ENCODE measurements around the gene GLOD4.

The GLOD4 gene

DNA sequence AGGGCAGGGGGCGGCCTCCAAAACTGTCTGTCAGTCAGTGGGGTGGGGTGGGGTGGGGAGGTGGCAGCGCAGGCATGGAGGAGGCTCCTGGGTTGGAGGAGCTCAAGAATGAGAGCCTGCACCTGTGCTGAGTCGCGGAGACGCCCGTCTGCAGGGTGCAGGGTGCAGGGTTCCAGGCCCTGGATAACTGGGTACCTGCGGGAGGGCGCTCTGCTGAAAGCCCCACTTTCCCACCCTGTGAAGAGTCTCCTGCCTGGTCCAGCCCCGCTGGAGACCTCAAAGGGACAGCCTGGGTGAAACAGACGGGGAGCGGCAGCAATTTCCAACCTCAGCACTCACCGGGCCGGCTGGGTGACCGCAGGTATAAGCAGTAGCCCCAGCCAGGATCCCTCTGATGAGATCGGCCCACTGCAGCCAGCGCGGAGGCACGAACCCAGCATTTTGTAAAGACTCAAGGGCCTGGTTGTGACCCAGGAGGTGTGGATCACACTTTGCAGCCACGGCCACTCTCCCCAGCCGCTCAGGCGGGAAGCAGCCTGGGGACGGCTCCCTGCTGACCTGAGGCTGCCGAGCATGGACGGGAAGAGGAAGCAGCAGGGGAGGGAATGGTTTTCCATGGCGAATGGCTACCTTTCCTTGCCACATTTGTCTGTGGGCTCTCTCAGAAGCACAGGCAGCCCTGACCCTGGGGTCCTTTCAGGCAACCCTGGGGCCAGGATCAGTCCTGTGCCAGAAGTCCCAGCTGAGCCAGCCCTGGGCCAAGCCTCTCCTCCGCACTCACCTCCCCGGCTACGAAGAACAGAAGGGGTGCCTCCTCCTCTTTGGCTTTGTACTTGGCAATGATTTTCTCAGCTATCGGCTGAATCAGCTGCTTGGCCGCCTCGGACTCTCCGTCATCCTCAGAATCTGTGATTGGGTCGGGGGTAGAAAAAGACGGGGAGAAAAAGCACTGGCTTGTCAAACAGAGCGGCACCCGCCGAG, 21.1 kb upstream of the GLOD4 start:
- in situ Hi-C loops (cut with HindIII; ENCODE audit: low sequenced_read_pairs), result no loop called here

DNA sequence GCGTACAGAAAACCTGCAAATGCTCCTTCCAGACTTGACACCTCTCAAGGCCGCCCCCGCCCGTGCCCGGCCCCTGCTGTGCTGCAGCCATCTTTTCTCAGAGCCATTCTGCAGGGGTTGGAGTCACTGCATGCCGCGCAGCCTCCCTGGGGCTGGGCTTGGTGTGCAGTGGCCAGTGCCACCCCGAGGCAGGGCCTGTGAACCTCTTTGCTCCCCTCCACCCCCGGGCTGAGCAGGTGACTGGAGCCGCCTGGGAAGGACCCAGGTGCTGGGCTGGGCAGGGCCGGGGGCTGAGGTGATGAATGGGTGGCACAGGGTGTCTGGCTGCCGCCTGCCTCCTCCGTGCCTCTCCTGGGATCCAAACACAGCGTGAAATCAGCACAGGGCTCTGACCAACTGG, 20.4 kb upstream of the GLOD4 start:
- in situ Hi-C loops (cut with HindIII; ENCODE audit: low sequenced_read_pairs), result no loop called here

DNA sequence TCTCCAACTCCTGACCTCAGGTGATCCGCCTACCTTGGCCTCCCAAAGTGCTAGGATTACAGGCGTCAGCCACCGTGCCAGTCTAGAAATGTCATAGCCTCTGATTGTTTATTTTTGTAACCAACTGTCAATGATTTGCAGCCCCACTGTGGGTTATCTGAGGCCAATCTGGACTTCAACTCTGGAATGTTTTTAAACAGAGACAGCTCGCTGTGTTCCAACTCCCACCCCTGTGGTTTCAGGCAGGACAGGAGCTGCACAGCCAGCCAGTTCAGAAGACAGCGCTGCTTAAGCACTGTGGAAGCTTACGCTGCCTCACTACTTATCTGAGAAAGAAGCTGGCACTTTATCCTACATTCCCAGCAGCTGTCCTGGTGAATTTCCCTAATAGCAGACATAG, 19.6 kb upstream of the GLOD4 start:
- in situ Hi-C loops (cut with HindIII; ENCODE audit: low sequenced_read_pairs), result no loop called here

DNA sequence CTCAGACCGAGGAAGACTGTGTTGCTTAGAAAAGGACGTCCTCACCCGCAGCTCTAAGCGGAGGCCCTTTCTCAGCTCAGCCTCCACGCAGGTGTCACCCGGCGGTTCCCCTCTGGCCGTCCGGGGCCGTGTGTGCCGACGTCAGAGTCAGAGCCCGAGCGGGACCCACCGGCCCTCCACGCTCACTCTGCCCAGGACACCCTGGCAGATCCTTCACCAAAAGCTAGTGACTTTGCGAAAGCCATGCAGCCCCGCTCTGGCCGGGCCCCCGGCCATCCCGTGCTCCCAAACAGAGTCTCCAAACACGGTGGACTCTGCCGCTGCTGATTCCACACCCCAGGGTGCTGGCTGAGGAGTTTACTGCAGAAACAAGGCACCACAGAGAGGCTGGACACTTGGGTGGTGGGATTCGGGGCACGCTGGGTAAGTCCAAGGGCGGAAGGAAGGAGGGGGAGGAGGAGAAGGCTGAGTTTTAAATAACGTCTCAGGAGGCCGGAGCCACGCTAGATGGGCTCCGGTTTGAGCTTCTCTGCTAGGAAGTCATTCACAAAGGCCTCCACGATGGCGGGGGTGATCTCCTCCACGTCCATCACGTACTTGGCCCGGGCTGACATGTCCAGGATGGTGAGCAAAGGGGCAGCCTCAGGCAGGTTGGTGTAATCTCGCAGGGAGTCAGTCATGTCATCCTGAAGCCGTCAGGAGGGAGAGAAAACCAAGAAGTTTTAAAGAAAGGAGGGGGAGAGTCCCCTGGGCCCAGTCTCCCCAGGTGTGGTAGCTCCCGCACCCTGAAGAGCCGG, 18.6 kb upstream of the GLOD4 start:
- in situ Hi-C loops (cut with HindIII; ENCODE audit: low sequenced_read_pairs), result no loop called here

DNA sequence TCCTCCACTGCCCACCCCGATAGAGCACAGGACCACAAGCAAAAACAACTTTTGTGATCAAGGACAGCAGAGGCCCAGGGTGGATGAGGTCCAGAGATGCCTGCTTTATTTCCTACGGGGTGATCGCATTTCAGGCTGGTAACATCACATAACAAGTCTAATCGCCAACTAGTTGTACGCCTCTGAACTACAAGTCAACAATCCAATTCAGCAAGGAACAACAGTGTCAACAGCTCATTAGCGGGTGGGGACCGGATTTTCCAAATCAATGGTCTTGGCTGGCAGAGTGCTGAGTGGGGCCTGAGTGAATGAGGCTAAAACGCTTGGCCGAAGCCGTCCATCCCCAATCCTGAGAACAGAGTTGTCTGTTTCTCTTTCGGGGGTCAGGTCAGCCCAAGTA, 17.2 kb upstream of the GLOD4 start:
- in situ Hi-C loops (cut with HindIII; ENCODE audit: low sequenced_read_pairs), result loop anchor here (25.0 kb wide), 1 partner anchor 188 kb away; the partner anchor contains the start of genes NXN and TIMM22

DNA sequence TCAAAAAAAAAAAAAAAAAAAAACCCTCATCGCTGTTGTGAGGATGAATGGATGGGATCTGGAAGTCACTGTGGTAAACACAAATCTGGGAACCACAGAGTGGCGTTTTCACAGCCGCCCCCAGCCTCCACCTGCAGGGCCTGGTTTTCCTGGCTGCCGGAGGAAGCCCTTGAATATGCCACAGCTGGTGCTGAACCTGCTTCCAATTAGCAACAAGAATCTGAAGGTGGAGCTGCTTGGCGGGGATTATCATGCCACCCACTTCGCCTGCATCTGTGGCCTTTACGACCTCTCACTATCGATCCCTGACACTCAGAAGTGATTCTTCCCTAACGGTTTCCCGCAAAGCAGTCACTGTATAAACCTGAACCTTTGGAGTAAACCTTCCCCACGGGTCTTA, 16.2 kb upstream of the GLOD4 start:
- in situ Hi-C loops (cut with HindIII; ENCODE audit: low sequenced_read_pairs), result loop anchor here (25.0 kb wide), 1 partner anchor 189 kb away; the partner anchor contains the start of genes NXN and TIMM22

DNA sequence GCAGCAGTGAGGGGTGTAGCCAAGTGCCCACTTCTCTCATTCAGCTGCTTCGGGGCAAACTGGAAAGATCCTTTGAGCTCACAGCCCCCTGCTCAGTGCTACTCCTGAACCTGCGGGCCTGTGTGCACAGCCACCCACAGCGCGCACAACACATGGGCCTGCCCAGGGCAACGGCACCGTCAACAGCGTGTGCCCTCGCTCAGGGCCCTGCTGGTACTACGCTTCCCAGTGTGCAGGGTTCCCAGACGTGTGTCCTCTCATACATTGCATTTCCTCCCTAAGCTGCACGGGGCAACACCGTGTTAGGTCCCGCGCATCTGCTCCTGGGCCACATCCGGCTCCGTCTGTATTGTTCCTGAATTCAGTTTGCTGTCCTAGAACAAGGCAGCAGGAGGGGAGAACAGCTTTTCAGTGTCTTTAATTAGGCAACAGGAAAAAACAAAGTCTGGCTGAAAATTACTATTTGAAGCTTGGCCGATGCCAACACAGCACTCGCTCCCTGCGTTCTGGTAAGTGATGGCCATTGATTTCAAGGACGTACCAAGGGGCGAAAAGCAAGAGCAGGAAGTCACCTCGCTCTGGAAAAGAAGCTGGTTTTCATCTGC, 15.3 kb upstream of the GLOD4 start:
- in situ Hi-C loops (cut with HindIII; ENCODE audit: low sequenced_read_pairs), result loop anchor here (25.0 kb wide), 1 partner anchor 190 kb away; the partner anchor contains the start of genes NXN and TIMM22

DNA sequence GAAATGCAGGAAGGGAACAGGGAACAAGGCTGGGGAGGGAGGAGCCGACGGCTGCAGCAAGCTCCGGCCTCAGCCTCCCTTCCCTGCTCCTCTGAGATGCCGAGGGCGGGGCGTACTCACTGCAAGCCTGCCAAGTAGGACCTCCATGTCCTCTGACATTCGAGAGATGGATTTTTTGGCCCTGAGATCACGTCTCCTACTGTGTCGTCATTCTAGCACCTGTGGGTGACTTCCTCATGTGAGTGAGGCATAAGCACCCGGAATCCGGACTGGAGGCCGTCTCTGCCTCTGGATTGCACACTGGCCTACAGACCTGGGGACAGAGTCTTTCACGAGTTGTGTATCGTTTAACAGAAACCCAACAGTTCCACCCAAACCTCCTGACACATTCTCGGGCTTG, 14.5 kb upstream of the GLOD4 start:
- in situ Hi-C loops (cut with HindIII; ENCODE audit: low sequenced_read_pairs), result loop anchor here (25.0 kb wide), 1 partner anchor 191 kb away; the partner anchor contains the start of genes NXN and TIMM22

DNA sequence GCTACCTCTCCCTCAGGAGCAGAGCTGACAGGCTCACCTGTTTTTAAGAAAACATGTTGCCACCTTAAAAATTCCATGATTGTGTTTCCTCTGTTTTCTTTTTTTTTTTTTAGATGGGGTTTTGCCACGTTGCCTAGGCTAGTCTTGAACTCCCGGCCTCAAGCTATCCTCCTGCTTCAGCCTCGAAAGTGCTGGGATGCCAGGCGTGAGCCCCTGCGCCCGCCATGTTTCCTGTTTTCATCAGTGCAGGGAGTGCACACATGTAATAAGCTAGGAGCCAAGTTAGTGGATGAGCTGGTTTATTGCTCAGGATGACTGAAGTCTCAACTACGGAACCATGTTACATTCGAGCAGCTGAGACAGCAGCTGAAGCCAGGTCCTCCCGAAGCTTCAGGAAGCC, 13.6 kb upstream of the GLOD4 start:
- in situ Hi-C loops (cut with HindIII; ENCODE audit: low sequenced_read_pairs), result loop anchor here (25.0 kb wide), 1 partner anchor 192 kb away; the partner anchor contains the start of genes NXN and TIMM22

DNA sequence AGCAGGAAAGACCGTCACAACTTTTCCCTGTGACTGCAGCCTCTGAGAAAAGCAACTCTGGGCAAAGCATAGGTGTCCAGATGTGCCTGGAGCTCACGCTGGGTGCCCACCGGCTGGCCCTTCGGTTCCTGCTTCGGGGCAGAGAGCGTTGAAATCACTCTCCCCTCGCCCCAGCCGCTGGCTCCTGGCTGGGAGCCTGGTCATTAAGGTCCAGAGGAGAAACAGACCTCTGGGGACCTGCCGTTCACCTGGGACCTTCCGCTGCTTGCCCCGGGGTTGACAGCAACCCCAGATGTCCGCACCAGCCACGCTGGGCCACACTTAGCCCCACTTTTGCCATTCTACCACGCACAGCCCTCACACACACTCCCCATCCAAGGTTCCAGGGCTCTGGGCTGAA, 13.2 kb upstream of the GLOD4 start:
- in situ Hi-C loops (cut with HindIII; ENCODE audit: low sequenced_read_pairs), result loop anchor here (25.0 kb wide), 1 partner anchor 192 kb away; the partner anchor contains the start of genes NXN and TIMM22

DNA sequence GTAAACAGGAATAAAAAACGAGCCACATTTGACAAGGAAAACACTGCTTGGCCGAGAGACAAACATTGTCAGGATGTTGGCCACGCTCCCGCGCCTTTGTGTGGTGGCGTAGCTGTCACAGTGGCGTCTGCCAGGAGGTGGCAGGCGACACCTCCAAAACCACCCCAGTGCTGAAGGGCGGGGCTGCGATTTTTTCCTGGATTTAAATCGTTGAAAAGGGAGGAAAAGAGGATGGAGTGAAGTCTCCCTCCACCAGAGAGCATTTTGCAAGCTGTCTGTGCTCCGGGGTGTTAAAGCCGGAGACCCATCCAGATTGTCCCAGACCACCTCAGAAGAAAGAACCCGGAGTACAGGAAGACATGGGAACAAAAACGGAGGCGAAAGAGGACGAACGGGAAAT, 12.8 kb upstream of the GLOD4 start:
- in situ Hi-C loops (cut with HindIII; ENCODE audit: low sequenced_read_pairs), result loop anchor here (25.0 kb wide), 1 partner anchor 192 kb away; the partner anchor contains the start of genes NXN and TIMM22

DNA sequence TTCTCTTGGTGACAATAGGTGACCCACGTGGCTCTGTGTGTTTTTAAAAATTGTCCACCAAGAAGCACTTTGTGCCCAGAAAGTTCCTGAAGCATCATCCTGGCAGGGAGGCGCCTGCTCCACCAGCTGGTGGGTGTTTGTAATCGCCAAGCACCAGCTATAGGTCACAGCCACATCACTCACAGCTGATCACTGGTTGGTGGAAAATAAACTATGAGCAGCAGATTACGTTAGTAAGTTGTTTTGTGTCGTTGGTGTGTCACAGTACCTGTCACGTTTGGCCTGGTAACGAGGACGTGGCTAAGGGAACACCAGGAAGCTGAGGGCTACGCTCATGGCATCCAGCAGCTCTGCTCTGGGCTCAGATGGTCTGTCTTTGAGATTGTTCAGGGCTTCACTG, 10.2 kb upstream of the GLOD4 start:
- in situ Hi-C loops (cut with HindIII; ENCODE audit: low sequenced_read_pairs), result loop anchor here (25.0 kb wide), 1 partner anchor 195 kb away; the partner anchor contains the start of genes NXN and TIMM22

DNA sequence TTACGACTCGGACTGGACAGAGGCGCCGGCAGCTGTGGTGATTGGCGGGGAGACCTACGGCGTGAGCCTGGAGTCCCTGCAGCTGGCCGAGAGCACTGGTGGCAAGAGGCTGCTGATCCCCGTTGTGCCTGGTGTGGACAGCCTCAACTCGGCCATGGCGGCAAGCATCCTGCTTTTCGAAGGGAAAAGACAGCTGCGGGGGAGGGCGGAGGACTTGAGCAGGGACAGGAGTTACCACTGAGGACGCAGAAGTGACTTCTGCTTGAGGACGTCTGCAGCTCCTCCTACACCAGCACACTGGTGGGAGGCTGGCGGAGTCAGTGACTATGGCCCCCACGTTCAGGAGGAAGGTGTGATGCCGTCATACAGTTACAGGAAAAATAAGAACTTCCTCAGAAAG, 9.7 kb upstream of the GLOD4 start:
- in situ Hi-C loops (cut with HindIII; ENCODE audit: low sequenced_read_pairs), result loop anchor here (25.0 kb wide), 1 partner anchor 195 kb away; the partner anchor contains the start of genes NXN and TIMM22

DNA sequence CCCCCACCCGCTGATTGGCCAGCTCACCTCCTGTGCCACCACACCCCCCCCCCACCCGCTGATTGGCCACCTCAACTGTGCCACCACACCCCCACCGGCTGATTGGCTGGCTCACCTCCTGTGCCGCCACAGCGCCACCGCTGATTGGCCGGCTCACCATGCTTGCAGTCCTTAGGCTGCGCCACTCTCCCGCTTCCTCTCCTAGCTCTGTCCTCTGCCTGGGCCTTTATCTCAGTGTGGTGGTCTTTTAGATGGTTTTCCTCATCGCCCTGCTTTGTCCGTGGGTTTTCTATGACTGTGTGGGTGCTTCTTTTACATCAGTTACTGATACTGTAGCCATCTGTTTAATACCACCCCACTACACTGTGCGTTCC, 8.8 kb upstream of the GLOD4 start:
- in situ Hi-C loops (cut with HindIII; ENCODE audit: low sequenced_read_pairs), result loop anchor here (25.0 kb wide), 1 partner anchor 196 kb away; the partner anchor contains the start of genes NXN and TIMM22

DNA sequence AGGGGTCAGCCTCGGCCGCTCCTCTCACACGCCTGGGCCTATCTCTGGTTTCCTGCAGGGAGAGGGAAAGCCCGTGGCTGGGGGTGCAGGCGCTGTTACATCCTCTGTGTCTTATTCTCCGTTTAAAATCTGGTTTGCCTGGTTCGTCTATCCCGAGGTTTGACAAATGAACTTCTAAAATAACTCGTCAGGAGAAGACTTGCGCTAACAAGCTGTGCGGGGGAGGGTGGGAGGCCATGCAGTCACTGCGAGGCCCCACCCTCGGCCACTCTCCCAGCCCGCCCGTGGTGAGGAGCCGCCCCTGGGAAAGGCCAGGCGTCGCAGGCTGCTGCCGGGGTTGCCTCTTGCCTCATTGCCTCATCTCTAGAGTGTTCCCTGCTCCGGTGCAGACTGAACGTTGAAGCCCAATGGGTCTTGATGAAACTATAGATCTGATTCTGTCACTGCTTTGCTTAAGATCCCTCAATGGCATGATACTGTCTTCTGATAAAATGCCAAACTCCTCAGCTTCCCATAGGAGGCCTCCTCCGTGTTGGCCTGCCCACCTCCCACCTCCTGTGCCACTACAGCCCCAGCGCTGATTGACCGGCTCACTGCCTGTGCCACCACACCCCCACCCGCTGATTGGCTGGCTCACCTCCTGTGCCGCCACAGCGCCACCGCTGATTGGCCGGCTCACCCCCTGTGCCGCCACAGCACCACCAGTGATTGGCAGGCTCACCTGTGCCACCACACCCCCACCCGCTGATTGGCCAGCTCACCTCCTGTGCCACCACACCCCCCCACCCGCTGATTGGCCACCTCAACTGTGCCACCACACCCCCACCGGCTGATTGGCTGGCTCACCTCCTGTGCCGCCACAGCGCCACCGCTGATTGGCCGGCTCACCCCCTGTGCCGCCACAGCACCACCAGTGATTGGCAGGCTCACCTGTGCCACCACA, 8.1 kb upstream of the GLOD4 start:
- in situ Hi-C loops (cut with HindIII; ENCODE audit: low sequenced_read_pairs), result loop anchor here (25.0 kb wide), 1 partner anchor 197 kb away; the partner anchor contains the start of genes NXN and TIMM22

DNA sequence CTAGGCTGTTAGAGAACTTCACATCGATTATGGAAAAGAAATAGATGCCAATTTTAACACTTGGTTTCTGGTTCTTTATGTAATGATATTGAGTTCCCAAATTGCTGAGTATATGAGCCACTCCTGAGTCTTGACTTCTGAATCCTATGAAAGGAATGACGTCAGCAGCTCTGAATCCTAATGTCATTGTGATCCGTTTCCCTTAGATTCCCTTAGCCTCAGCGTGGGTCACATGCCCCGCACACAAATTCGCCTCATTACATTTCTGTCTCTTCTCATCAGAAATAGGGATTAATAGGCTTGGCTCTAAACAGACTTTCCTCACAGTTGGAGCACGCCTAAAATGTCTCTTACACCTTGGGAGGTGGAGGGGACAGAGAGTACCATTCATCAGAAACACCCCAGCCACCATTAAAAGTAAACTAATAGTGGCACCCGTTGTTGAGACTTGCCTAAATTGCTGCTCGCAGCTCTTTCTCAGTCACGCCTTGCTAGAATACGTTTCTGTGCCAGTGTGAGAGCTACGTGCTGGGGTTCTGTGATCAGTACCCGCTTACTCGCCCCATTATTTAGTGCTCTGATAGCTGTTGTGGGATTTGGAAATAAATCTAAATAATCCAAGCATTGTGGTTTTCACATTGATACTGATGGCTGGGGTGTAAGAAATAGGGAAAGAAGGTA, 7.2 kb upstream of the GLOD4 start:
- in situ Hi-C loops (cut with HindIII; ENCODE audit: low sequenced_read_pairs), result loop anchor here (25.0 kb wide), 1 partner anchor 198 kb away; the partner anchor contains the start of genes NXN and TIMM22

DNA sequence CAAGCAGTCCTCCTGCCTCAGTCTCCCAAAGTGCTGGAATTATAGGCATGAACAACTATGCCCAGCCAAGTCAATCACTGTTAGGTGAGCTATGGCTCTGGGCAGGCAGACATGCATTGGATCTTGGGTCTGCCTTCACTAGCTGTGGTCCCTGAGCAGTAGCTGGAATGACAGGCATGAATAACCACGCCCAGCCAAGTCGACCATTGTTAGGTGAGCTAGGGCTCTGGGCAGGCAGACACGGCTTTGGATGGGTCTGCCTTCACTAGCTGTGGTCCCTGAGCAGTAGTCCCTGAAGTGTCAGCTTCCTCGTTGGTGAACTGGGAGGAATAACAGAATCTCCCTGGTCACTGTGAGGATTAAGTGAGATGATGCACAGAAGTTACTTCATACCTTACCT, 6.5 kb upstream of the GLOD4 start:
- in situ Hi-C loops (cut with HindIII; ENCODE audit: low sequenced_read_pairs), result loop anchor here (25.0 kb wide), 1 partner anchor 199 kb away; the partner anchor contains the start of genes NXN and TIMM22

DNA sequence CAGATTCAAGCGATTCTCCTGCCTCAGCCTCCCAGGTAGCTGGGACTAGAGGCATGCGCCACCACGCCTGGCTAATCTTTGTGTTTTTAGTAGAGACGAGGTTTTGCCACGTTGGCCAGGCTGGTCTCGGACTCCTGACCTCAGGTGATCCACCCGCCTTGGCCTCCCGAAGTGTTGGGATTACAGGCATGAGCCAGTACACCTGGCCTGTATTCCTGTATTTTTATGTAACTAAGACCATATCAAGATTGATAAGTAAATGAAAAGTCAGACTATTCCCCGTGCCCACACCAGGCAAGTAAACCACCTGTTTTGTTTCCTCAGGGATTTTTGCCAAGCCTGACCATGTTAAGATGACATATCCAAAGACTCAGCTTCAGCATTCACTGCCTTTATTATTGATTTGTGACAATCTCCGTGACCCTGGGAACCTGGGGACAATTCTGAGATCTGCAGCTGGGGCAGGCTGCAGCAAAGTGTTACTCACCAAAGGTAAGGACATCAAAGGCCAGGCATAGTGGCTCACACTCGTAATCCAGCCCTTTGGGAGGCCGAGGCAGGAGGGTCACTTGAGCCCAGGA, 5.7 kb upstream of the GLOD4 start:
- in situ Hi-C loops (cut with HindIII; ENCODE audit: low sequenced_read_pairs), result loop anchor here (25.0 kb wide), 1 partner anchor 200 kb away; the partner anchor contains the start of genes NXN and TIMM22

Data from DLD1 (cell line).